Activated naive CD8-positive, alpha-beta T cell treated with anti-CD3 and anti-CD28 coated beads for 36 hours (primary cell): Measurements from ENCODE around the gene ZNRF4. TPM values are rescaled to one million over a fixed set of nuclear protein-coding genes. Genes with fewer than 3 reads are reported as not detected.

Experiments used
- DNase-seq: peaks from one replicate; pipeline ENCODE4 v3.0.0; 2021
- H3K27ac Mint-ChIP-seq: one replicate; pipeline ENCODE4 v1.8.0; 2022; ENCODE audit warnings: mild to moderate bottlenecking, moderate library complexity, mixed read lengths
- H3K27me3 Mint-ChIP-seq: one replicate; pipeline ENCODE4 v1.8.0; 2022; ENCODE audit warnings: mild to moderate bottlenecking, mixed read lengths
- H3K36me3 Mint-ChIP-seq: one replicate; pipeline ENCODE4 v1.8.0; 2021; ENCODE audit warnings: mild to moderate bottlenecking, mixed read lengths
- H3K4me1 Mint-ChIP-seq: one replicate; pipeline ENCODE4 v1.8.0; 2021; ENCODE audit warnings: mixed read lengths
- H3K4me3 Mint-ChIP-seq: one replicate; pipeline ENCODE4 v1.8.0; 2022; ENCODE audit warnings: mild to moderate bottlenecking, moderate library complexity, mixed read lengths
- H3K9me3 Mint-ChIP-seq: one replicate; pipeline ENCODE4 v1.8.0; 2022; ENCODE audit warnings: mixed read lengths
- total RNA-seq, 2 experiments: library from RNA; stranded (reverse); gene quantifications; one replicate each; pipeline ENCODE4 v1.2.3, GENCODE V29; 2021

ZNRF4 gene
- total RNA-seq, 2 experiments from 2014 or later: not detected

DNA sequence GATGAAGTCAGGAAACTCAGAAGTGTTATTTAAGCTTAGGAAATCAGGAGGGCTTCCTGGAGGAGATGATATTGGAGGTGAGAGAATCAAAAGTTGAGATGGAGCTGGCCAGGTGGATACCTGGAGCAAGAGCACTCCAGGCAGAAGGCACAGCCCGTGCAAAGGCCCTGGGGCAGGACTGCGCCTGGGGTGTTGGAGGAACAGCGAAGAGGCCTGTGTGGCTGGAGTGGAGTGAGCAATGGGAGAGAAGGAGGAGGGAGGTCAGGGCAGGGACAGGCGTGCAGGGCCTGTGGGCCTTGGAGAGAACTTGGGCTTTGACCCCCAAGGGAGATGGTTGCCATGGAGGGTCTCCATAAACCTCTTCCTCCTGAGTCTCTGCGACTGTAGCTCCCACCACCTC lies 42.1 kb downstream of the ZNRF4 start:
- Mint-ChIP-seq H3K27ac (no peak overlapping the region), H3K27me3 (peaks cover 66% of the 10 kb centered on the region), H3K36me3 (peaks cover 6% of the 10 kb centered on the region), H3K4me3 (no peak overlapping the region), H3K9me3 (peaks cover 14% of the 10 kb centered on the region), H3K4me1 (peaks cover 2% of the 10 kb centered on the region)
- DNase-seq: no peak

DNA sequence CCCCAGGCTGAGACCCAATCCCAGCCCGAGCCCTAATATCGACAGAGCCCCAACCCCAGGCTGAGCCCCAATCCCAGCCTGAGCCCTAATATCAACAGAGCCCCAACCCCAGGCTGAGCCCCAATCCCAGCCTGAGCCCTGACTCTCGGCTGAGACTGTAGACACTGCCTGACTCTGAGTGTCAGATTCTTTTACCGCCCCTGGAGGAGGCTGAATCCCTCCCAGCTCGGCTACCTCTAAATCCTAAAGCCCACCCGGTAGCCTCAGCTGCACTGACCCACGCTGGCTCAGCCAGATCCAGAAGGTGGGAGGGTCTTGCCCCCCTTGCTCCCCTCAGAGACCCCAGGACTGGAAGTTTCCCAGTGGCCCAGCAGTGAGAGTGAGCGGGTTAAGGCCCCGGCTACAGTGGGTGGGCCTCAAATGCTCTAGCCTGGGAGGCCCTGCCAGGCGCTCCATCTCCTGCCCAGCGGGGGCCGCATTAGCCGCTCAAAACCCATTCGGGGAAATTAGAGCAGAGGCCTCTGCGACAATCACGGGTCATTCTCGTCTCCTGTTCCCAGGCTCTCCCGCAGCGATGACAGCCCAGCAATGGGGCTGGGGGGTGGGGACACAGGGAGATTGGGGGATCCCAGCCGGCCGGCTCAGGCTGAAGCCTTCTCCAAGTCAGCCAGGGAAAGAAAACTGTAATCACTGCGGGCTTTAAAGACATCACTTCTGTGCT lies 43.8 kb downstream of the ZNRF4 start:
- Mint-ChIP-seq H3K9me3 (peaks cover 21% of the 10 kb centered on the region), H3K4me3 (no peak overlapping the region), H3K27ac (no peak overlapping the region), H3K36me3 (peaks cover 6% of the 10 kb centered on the region), H3K4me1 (no peaks in the 10 kb centered on the region), H3K27me3 (peaks cover 49% of the 10 kb centered on the region)
- DNase-seq: no peak

DNA sequence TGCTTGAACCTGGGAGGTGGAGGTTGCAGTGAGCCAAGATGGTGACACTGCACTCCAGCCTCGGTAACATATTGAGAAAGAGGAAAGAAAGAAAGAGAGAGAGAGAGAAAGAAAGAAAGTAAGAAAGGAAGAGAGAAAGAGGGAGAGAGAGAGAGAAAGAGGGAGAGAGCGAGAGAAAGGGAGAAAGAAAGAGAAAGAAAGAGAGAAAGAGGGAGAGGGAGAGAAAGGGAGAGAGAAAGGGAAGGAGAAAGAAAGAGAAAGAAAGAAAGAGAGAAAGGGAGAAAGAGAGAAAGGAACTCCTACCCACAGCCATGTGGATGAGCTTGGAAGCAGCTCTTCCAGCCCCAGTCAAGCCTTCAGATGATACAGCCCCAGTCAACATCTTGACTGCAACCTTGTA lies 46.7 kb downstream of the ZNRF4 start:
- H3K36me3 Mint-ChIP-seq: peaks cover 6% of the 10 kb centered on the region
- no peak for DNase-seq
- no peak overlapping the region for H3K27ac Mint-ChIP-seq
- H3K4me3 Mint-ChIP-seq: no peak overlapping the region
- H3K27me3 Mint-ChIP-seq: peaks cover 24% of the 10 kb centered on the region
- peaks cover 25% of the 10 kb centered on the region for H3K9me3 Mint-ChIP-seq
- no peaks in the 10 kb centered on the region for H3K4me1 Mint-ChIP-seq

DNA sequence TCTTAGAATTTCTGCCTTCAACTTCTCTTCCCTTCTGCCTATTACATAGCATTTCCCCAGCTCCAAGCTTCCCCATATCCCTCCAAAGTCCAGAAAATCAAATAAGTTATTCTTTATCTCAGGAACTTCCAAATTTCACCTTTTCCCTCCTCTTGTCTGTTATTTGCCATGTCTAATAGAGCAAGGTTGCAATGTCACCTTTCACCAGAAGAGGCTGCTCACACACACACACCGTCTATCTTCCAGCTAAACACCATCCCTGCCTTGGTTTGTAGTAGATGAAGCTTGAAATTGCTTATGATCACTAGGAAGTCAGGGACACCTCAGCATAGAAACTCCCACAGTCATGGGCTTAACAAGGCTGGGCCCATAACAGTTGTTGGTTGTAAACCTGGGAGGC lies 48.4 kb downstream of the ZNRF4 start:
- peaks cover 6% of the 10 kb centered on the region for H3K36me3 Mint-ChIP-seq
- no peak overlapping the region for H3K4me3 Mint-ChIP-seq
- H3K27ac Mint-ChIP-seq: no peak overlapping the region
- H3K27me3 Mint-ChIP-seq: peaks cover 13% of the 10 kb centered on the region
- H3K9me3 Mint-ChIP-seq: peaks cover 25% of the 10 kb centered on the region
- H3K4me1 Mint-ChIP-seq: no peaks in the 10 kb centered on the region
- no peak for DNase-seq

DNA sequence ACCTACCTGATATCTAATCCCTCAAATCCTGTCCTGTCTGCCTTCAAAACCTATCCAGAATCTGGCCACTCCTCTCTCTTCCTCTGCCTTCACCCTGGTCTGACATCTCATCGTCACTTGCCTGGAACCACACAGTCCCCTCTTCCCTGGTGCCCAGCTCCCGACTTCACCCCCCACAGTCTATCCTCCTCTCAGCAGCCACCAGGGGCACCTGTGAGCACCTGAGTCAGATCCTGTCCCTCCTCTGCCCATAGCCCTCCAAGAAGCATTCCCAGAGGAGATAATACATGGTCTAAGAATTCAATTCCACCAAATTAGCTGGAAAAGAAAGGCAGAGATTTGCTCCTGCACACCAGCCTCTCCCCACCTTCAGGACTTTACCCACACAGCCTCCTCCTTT lies 48.9 kb downstream of the ZNRF4 start:
- Mint-ChIP-seq H3K36me3 (peaks cover 6% of the 10 kb centered on the region), H3K27me3 (peaks cover 11% of the 10 kb centered on the region), H3K4me3 (no peak overlapping the region), H3K27ac (no peak overlapping the region), H3K4me1 (no peaks in the 10 kb centered on the region), H3K9me3 (peaks cover 25% of the 10 kb centered on the region)
- no peak for DNase-seq

Other genes with a start within 250 kb of the ZNRF4 start
- gene PTPRS, start 114.6 kb upstream of the ZNRF4 start, total RNA-seq: 1 to 10 TPM; 3.5 to 4.1 TPM
- under 1 TPM; 0.29 to 0.34 TPM for gene TINCR, start 112.5 kb downstream of the ZNRF4 start, total RNA-seq
- 10 to 100 TPM; 79.5 to 84.1 TPM for gene SAFB2, start 167.4 kb downstream of the ZNRF4 start, total RNA-seq
- 100 to 1,000 TPM; 123 to 133 TPM for gene SAFB, start 167.7 kb downstream of the ZNRF4 start, total RNA-seq
- gene MICOS13, start 225.1 kb downstream of the ZNRF4 start, total RNA-seq: 10 to 100 TPM; 44.6 to 53.5 TPM
- 1 to 10 TPM; 1.5 to 3.2 TPM for gene HSD11B1L, start 225.6 kb downstream of the ZNRF4 start, total RNA-seq
- gene RPL36, start 234.9 kb downstream of the ZNRF4 start, total RNA-seq: 1,000 to 10,000 TPM; 1,649 to 1,711 TPM